GM12878 (cell line): Measurements from ENCODE around the gene HYOU1. TPM values are rescaled to one million over a fixed set of nuclear protein-coding genes. Genes with fewer than 3 reads are reported as not detected.

Source experiments
- BCL11A ChIP-seq: IDR thresholded peaks from 2 replicates; pipeline ENCODE4 v1.6.1; 2011; ENCODE audit warnings: low read depth, low read length
- BHLHE40 ChIP-seq, 2 experiments: fragments of 450-650 bp in 1 of 2; IDR thresholded peaks; 2 replicates each; pipeline ENCODE4 v1.6.1; 2011 to 2017; ENCODE audit warnings: low read depth in 2 of 2, borderline replicate concordance in 1 of 2, improper control_type of control experiment in 1 of 2, low read length in 1 of 2, mild to moderate bottlenecking in 1 of 2
- EZH2 ChIP-seq: IDR thresholded peaks from 2 replicates; pipeline ENCODE4 v1.6.1; 2012; ENCODE audit warnings: low read depth, mild to moderate bottlenecking, control low read depth, inconsistent platforms, low read length, borderline replicate concordance; ENCODE audit not compliant: control insufficient read depth
- GATAD2B ChIP-seq: fragments of 450-650 bp; conservative IDR thresholded peaks from 2 replicates; pipeline ENCODE4 v1.6.1; 2017; ENCODE audit warnings: low read depth, mild to moderate bottlenecking, moderate library complexity
- HDAC2 ChIP-seq: fragments of 200-600 bp; sonication (generic); IDR thresholded peaks from 2 replicates; pipeline ENCODE4 v1.6.1; 2017
- HDGF ChIP-seq: fragments of 450-650 bp; IDR thresholded peaks from 2 replicates; pipeline ENCODE4 v1.6.1; 2016; ENCODE audit warnings: antibody characterized with exemption
- MEF2B ChIP-seq: fragments of 450-650 bp; IDR thresholded peaks from 2 replicates; pipeline ENCODE4 v1.6.1; 2018; ENCODE audit warnings: mild to moderate bottlenecking, moderate library complexity; ENCODE audit not compliant: partially characterized antibody, poor library complexity, severe bottlenecking
- NFIC ChIP-seq: IDR thresholded peaks from 2 replicates; pipeline ENCODE4 v1.6.1; 2012; ENCODE audit warnings: low read depth, mild to moderate bottlenecking, inconsistent platforms, low read length, moderate library complexity
- NFXL1 ChIP-seq: fragments of 450-650 bp; IDR thresholded peaks from 2 replicates; pipeline ENCODE4 v1.6.1; 2017; ENCODE audit warnings: antibody characterized with exemption, mild to moderate bottlenecking, borderline replicate concordance
- NKRF ChIP-seq: fragments of 450-650 bp; conservative IDR thresholded peaks from 2 replicates; pipeline ENCODE4 v1.6.1; 2017; ENCODE audit warnings: mild to moderate bottlenecking, moderate library complexity
- NR2C2 ChIP-seq: IDR thresholded peaks from 2 replicates; pipeline ENCODE4 v1.6.1; 2011; ENCODE audit warnings: borderline replicate concordance, low read depth; ENCODE audit not compliant: control insufficient read depth, insufficient read length
- RAD21 ChIP-seq: IDR thresholded peaks from 2 replicates; pipeline ENCODE4 v1.6.1; 2011; ENCODE audit warnings: mild to moderate bottlenecking, low read depth, low read length, moderate library complexity; ENCODE audit not compliant: insufficient read depth
- RCOR1 ChIP-seq: conservative IDR thresholded peaks from 2 replicates; pipeline ENCODE4 v1.6.1; 2012; ENCODE audit warnings: low read depth, low read length, improper control_type of control experiment
- RELA ChIP-seq: fragments of 450-650 bp; IDR thresholded peaks from 2 replicates; pipeline ENCODE4 v1.8.0; 2014; ENCODE audit warnings: borderline replicate concordance; ENCODE audit not compliant: partially characterized antibody
- SPI1 ChIP-seq: IDR thresholded peaks from 2 replicates; pipeline ENCODE4 v1.6.1; 2011; ENCODE audit warnings: low read depth, mild to moderate bottlenecking, low read length, moderate library complexity, borderline replicate concordance; ENCODE audit not compliant: insufficient read depth
- SREBF2 ChIP-seq: IDR thresholded peaks from 2 replicates; pipeline ENCODE4 v1.6.1; 2012; ENCODE audit warnings: mild to moderate bottlenecking, low read length
- STAT1 ChIP-seq: fragments of 450-650 bp; conservative IDR thresholded peaks from 2 replicates; pipeline ENCODE4 v1.6.1; 2014; ENCODE audit warnings: antibody characterized with exemption, mild to moderate bottlenecking
- SUPT20H ChIP-seq: IDR thresholded peaks from 2 replicates; pipeline ENCODE4 v1.6.1; 2011; ENCODE audit warnings: low read depth, mild to moderate bottlenecking, low read length, moderate library complexity, borderline replicate concordance; ENCODE audit not compliant: control insufficient read depth
- SUZ12 ChIP-seq: fragments of 200-600 bp; sonication (generic); IDR thresholded peaks from one replicate; pipeline ENCODE4 v1.6.1; 2018; ENCODE audit warnings: antibody characterized with exemption, mild to moderate bottlenecking; ENCODE audit not compliant: unreplicated experiment
- TAF1 ChIP-seq: IDR thresholded peaks from 2 replicates; pipeline ENCODE4 v1.6.1; 2011; ENCODE audit warnings: mild to moderate bottlenecking, low read depth, low read length, borderline replicate concordance
- TBL1XR1 ChIP-seq: IDR thresholded peaks from 2 replicates; pipeline ENCODE4 v1.6.1; 2012; ENCODE audit warnings: low read depth, low read length, improper control_type of control experiment
- WRNIP1 ChIP-seq: IDR thresholded peaks from 2 replicates; pipeline ENCODE4 v1.6.1; 2011; ENCODE audit warnings: low read depth, low read length, improper control_type of control experiment, borderline replicate concordance
- ZBED1 ChIP-seq: IDR thresholded peaks from 2 replicates; pipeline ENCODE4 v1.6.1; 2016; ENCODE audit warnings: borderline replicate concordance
- ZNF207 ChIP-seq: fragments of 450-650 bp; IDR thresholded peaks from 2 replicates; pipeline ENCODE4 v1.6.1; 2014; ENCODE audit warnings: antibody characterized with exemption, mild to moderate bottlenecking, borderline replicate concordance
- ZNF622 ChIP-seq: fragments of 450-650 bp; IDR thresholded peaks from 2 replicates; pipeline ENCODE4 v1.6.1; 2017; ENCODE audit warnings: mild to moderate bottlenecking, inconsistent platforms
- polyA plus RNA-seq, 11 experiments: library from polyadenylated mRNA; depleted of rRNA in 4 of 11; unstranded in 6 of 11; stranded (reverse) in 5 of 11; fragments of >200 nt; fragmentation: Nextera tagmentation in 4 of 11; fragmentation: Illumina TruSeq in 1 of 11; extraction: Ambion mirVana in 4 of 11; extraction: Trizol in 1 of 11; gene quantifications; 1 replicate in 1 of 11; 2 replicates in 10 of 11; pipeline versions ENCODE4 v1.2.1 to v1.2.3, GENCODE V29; 2011 to 2016; ENCODE audit warnings: inconsistent platforms in 2 of 11, missing spikeins in 2 of 11, low read depth in 1 of 11
- total RNA-seq, 4 experiments: library from RNA; depleted of rRNA in 3 of 4; stranded (reverse); fragments of >200 nt in 3 of 4; fragmentation: Illumina TruSeq in 1 of 4; extraction: Trizol in 1 of 4; gene quantifications; 2 replicates each; pipeline versions ENCODE4 v1.2.1 to v1.2.3, GENCODE V29; 2013 to 2021
- TF ChIP-seq, protein P1 (sequence below): fragments of 450-650 bp; IDR thresholded peaks from 2 replicates; pipeline ENCODE4 v1.6.1; 2017; ENCODE audit warnings: mild to moderate bottlenecking, moderate library complexity

Gene HYOU1
- total and polyA plus RNA-seq, 10 of the 15 experiments (the other 5 are each of a cell fraction or from before 2014, with no cell fraction given), result 15.4 to 157 (median 109) TPM

- peak; percentile 63 for TF ChIP-seq NKRF
- no peak for TF ChIP-seq RELA
- no peak for TF ChIP-seq SREBF2
- no peak for TF ChIP-seq ZNF207
- no peak for TF ChIP-seq MEF2B
- TF ChIP-seq ZBED1, result no peak
- TF ChIP-seq HDAC2, result no peak
- no peak for TF ChIP-seq HDGF
- TF ChIP-seq SUZ12, result no peak
- no peak for TF ChIP-seq STAT1
- TF ChIP-seq RAD21, result no peak
- no peak for TF ChIP-seq SUPT20H
- TF ChIP-seq EZH2, result no peak
- no peak; the same call in 1 of the 2 replicates for TF ChIP-seq GATAD2B
- TF ChIP-seq TAF1, result 0 out of 2 replicates have a peak, but pooled peaks have one; percentile 50
- TF ChIP-seq, protein P1, sequence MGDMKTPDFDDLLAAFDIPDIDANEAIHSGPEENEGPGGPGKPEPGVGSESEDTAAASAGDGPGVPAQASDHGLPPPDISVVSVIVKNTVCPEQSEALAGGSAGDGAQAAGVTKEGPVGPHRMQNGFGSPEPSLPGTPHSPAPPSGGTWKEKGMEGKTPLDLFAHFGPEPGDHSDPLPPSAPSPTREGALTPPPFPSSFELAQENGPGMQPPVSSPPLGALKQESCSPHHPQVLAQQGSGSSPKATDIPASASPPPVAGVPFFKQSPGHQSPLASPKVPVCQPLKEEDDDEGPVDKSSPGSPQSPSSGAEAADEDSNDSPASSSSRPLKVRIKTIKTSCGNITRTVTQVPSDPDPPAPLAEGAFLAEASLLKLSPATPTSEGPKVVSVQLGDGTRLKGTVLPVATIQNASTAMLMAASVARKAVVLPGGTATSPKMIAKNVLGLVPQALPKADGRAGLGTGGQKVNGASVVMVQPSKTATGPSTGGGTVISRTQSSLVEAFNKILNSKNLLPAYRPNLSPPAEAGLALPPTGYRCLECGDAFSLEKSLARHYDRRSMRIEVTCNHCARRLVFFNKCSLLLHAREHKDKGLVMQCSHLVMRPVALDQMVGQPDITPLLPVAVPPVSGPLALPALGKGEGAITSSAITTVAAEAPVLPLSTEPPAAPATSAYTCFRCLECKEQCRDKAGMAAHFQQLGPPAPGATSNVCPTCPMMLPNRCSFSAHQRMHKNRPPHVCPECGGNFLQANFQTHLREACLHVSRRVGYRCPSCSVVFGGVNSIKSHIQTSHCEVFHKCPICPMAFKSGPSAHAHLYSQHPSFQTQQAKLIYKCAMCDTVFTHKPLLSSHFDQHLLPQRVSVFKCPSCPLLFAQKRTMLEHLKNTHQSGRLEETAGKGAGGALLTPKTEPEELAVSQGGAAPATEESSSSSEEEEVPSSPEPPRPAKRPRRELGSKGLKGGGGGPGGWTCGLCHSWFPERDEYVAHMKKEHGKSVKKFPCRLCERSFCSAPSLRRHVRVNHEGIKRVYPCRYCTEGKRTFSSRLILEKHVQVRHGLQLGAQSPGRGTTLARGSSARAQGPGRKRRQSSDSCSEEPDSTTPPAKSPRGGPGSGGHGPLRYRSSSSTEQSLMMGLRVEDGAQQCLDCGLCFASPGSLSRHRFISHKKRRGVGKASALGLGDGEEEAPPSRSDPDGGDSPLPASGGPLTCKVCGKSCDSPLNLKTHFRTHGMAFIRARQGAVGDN, result peak; percentile 93
- TF ChIP-seq BHLHE40 (IDR thresholded peaks at IDR 0.05; ENCODE audit: borderline replicate concordance in 1 of 2, low read depth in 2 of 2, low read length in 1 of 2), result peak; percentile 39 to 70; a peak in 2 of 4 replicates
- no peak for TF ChIP-seq NFIC
- no peak for TF ChIP-seq RCOR1
- no peak; the same call in 1 of the 2 replicates for TF ChIP-seq WRNIP1
- no peak for TF ChIP-seq BCL11A
- TF ChIP-seq ZNF622, result no peak
- TF ChIP-seq NFXL1, result no peak
- peak; percentile 85 for TF ChIP-seq NR2C2
- TF ChIP-seq TBL1XR1, result peak; percentile 82
- TF ChIP-seq SPI1, result no peak
These were observed 59.2 kb downstream of the HYOU1 start, which contains the start of gene CENATAC (continued) for GRCh38 chr11:118997627-118998387.
